Loucy (cell line): ENCODE data around the gene ARHGAP22.

ENCODE experiments used
- H2AFZ ChIP-seq: fragments of 200-600 bp; sonication (generic); 2 replicates; pipeline ENCODE4 v1.6.0; 2016; ENCODE audit warnings: antibody characterized with exemption, mild to moderate bottlenecking, low read length, moderate library complexity
- H3F3A ChIP-seq: fragments of 200-600 bp; 2 replicates; pipeline ENCODE4 v1.6.0; 2016; ENCODE audit warnings: antibody characterized with exemption, low read depth, mild to moderate bottlenecking
- H3K27me3 ChIP-seq: fragments of 200-600 bp; sonication (generic); 2 replicates; pipeline ENCODE4 v1.6.1; 2014; ENCODE audit warnings: low read length, mild to moderate bottlenecking; ENCODE audit not compliant: insufficient read depth, poor library complexity, severe bottlenecking
- H3K36me3 ChIP-seq: fragments of 200-600 bp; sonication (generic); 2 replicates; pipeline ENCODE4 v1.6.1; 2016; ENCODE audit warnings: low read length; ENCODE audit not compliant: insufficient read depth
- H3K4me1 ChIP-seq: fragments of 200-600 bp; sonication (generic); 2 replicates; pipeline ENCODE4 v1.5.1; 2014; ENCODE audit warnings: low read length, mild to moderate bottlenecking; ENCODE audit not compliant: insufficient read depth, poor library complexity, severe bottlenecking
- H3K4me2 ChIP-seq: fragments of 200-600 bp; sonication (generic); 2 replicates; pipeline ENCODE4 v1.6.0; 2014; ENCODE audit warnings: antibody characterized with exemption, low read length, low read depth, mild to moderate bottlenecking; ENCODE audit not compliant: poor library complexity, severe bottlenecking
- H3K4me3 ChIP-seq: fragments of 200-600 bp; sonication (generic); 2 replicates; pipeline ENCODE4 v1.5.1; 2014; ENCODE audit warnings: low read length, mild to moderate bottlenecking, mixed read lengths; ENCODE audit not compliant: poor library complexity, severe bottlenecking
- H3K79me2 ChIP-seq: fragments of 200-600 bp; sonication (generic); 2 replicates; pipeline ENCODE4 v1.6.1; 2014; ENCODE audit warnings: low read length; ENCODE audit not compliant: insufficient read depth
- H3K9ac ChIP-seq: fragments of 200-600 bp; sonication (generic); 2 replicates; pipeline ENCODE4 v1.6.0; 2014; ENCODE audit warnings: mild to moderate bottlenecking, low read depth, low read length, moderate library complexity; ENCODE audit not compliant: poor library complexity, severe bottlenecking
- H3K9me2 ChIP-seq: fragments of 200-600 bp; sonication (generic); replicated peaks from 2 replicates; pipeline ENCODE4 v1.6.1; 2016; ENCODE audit warnings: low read depth, low read length, mixed read lengths
- H3K9me3 ChIP-seq: fragments of 200-600 bp; sonication (generic); 2 replicates; pipeline ENCODE4 v1.6.1; 2014; ENCODE audit warnings: mild to moderate bottlenecking, antibody characterized with exemption, low read length, low read depth; ENCODE audit not compliant: insufficient read depth
- H4K20me1 ChIP-seq: fragments of 200-600 bp; sonication (generic); 2 replicates; pipeline ENCODE4 v1.6.0; 2014; ENCODE audit warnings: antibody characterized with exemption, low read length, mild to moderate bottlenecking; ENCODE audit not compliant: insufficient read depth, poor library complexity, severe bottlenecking
- CTCF ChIP-seq: fragments of 200-600 bp; sonication (generic); conservative IDR thresholded peaks from 2 replicates; pipeline ENCODE4 v1.5.1; 2014; ENCODE audit warnings: mild to moderate bottlenecking, antibody characterized with exemption, low read length
- EZH2phosphoT487 ChIP-seq: fragments of 200-600 bp; IDR thresholded peaks from 2 replicates; pipeline ENCODE4 v1.6.1; 2018; ENCODE audit warnings: antibody characterized with exemption, mild to moderate bottlenecking, moderate library complexity, borderline replicate concordance

The ARHGAP22 gene

DNA sequence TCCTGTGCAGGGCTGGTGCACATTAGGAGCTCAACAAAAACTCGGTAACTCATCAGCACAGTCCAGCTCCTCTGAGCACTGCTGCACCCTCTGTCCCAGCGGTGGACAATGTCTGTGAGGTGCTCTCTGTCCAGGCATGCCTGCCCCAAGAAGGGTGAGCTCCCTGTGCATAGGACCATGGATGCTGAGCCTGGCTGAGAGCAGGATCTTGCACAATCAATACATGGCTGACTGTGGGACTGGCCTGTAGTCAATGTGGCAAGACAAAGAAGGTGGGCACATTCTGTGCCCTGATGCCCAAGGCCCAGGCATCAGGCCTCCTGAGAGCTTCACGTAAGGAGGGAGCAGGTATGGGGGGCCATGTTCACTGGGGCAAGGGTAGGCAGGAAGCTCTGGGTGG lies 17.1 kb downstream of the ARHGAP22 start:
- Histone ChIP-seq H3K9ac (no peak overlapping the region), H2AFZ (no peak overlapping the region), H3K79me2 (no peaks in the 10 kb centered on the region), H3K4me1 (no peaks in the 10 kb centered on the region), H3K9me3 (no peaks in the 10 kb centered on the region), H3K9me2 (no peaks in the 10 kb centered on the region), H3K4me3 (no peak overlapping the region), H3K4me2 (no peak overlapping the region), H3K36me3 (no peaks in the 10 kb centered on the region), H3F3A (no peaks in the 10 kb centered on the region), H3K27me3 (no peaks in the 10 kb centered on the region), H4K20me1 (no peaks in the 10 kb centered on the region)
- TF ChIP-seq CTCF (no peak), EZH2phosphoT487 (no peak)

GRCh38 chr10:48587101-48587500 lies 17.8 kb downstream of the ARHGAP22 start:
- H3K9me2 ChIP-seq: no peaks in the 10 kb centered on the region
- no peaks in the 10 kb centered on the region for H3K79me2 ChIP-seq
- no peaks in the 10 kb centered on the region for H3K36me3 ChIP-seq
- H3K4me3 ChIP-seq: no peak overlapping the region
- no peak overlapping the region for H3K9ac ChIP-seq
- H3K4me2 ChIP-seq: no peak overlapping the region
- H4K20me1 ChIP-seq: no peaks in the 10 kb centered on the region
- H3K9me3 ChIP-seq: no peaks in the 10 kb centered on the region
- no peak for TF ChIP-seq EZH2phosphoT487
- TF ChIP-seq CTCF: no peak
- no peaks in the 10 kb centered on the region for H3K4me1 ChIP-seq
- no peaks in the 10 kb centered on the region for H3K27me3 ChIP-seq
- no peaks in the 10 kb centered on the region for H3F3A ChIP-seq
- no peak overlapping the region for H2AFZ ChIP-seq

GRCh38 chr10:48582970-48583369 lies 21.9 kb downstream of the ARHGAP22 start:
- no peaks in the 10 kb centered on the region for H3K9me3 ChIP-seq
- no peaks in the 10 kb centered on the region for H3K27me3 ChIP-seq
- no peak overlapping the region for H2AFZ ChIP-seq
- H4K20me1 ChIP-seq: no peaks in the 10 kb centered on the region
- TF ChIP-seq CTCF (no peak), EZH2phosphoT487 (no peak)
- H3K79me2 ChIP-seq: no peaks in the 10 kb centered on the region
- H3K36me3 ChIP-seq: no peaks in the 10 kb centered on the region
- no peaks in the 10 kb centered on the region for H3F3A ChIP-seq
- H3K4me2 ChIP-seq: no peak overlapping the region
- H3K4me1 ChIP-seq: no peaks in the 10 kb centered on the region
- no peak overlapping the region for H3K4me3 ChIP-seq
- no peak overlapping the region for H3K9ac ChIP-seq
- H3K9me2 ChIP-seq: no peaks in the 10 kb centered on the region
